Stimulated activated CD8-positive, alpha-beta memory T cell treated with anti-CD3 and anti-CD28 coated beads, Interleukin-15, amount 100 ng/mL, for 4 hours (primary cell): Measurements from ENCODE around the gene EEF1AKMT2.
A peak's percentile ranks its signal among the peaks of the same experiment; 100 is the strongest.

Experiments used
- DNase-seq, 2 donors: peaks; one replicate each; pipeline ENCODE4 v3.0.0-alpha.2; 2020; ENCODE audit warnings: low read depth in 2 of 2

EEF1AKMT2 gene

DNA sequence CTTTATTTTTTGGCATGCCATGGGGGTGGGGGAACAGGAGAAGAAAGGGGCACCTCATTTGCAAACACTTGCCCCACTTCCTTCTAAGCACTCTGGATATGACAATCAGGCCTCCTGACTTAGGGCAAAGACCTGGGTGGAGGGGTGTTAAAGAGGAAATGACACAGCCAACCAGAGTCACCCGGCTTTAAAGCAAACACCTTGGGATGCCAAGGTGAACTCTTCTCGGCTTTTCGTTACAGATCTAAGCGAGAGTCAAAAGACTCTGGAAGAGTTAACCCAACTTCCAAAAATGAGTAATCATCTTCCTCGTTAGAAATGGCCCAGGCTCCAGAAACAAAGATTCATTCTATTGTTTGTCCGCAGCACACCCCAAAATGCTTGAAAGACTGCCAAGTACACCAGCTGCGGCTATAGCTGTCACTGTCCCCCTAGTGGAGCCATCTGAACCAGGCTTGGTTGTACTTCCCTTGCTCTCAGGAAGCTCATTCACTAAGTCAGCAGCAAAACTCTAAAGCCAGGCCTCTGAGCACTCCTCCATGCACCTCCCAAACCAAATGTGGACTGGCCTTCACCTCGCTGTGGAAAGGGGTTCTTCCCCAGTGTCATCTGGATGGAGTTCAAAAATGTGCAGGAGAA lies 72.4 kb downstream of the EEF1AKMT2 start:
- DNase-seq: peak in 1 of 2 donors; percentile 53

GRCh38 chr10:124717911-124718741 lies 73.6 kb downstream of the EEF1AKMT2 start:
- peak; percentile 54 to 75 for DNase-seq

- DNase-seq: no peak
These were observed 74.5 kb downstream of the EEF1AKMT2 start for GRCh38 chr10:124717041-124717757.

GRCh38 chr10:124716369-124716768 lies 75.3 kb downstream of the EEF1AKMT2 start:
- DNase-seq: no peak

DNA sequence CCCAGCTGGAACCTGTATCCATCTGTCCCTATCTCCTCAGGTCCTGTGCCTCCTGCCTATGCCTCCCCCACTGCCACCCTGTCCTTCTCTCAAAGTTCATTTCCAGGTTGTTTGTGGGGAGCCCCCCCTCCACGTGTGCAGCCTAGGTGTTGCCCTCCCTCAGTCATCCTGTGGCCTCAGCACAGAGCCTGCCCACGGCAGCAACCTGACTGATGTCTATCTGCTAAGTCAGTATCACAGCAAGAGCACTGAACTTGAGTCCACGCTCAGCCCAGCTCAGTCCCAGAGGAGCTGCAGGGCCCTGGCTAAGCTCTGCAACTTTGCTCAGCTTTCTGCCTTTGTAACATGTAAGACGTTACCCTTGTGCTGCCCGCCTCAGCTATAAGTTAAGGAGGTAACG lies 76.2 kb downstream of the EEF1AKMT2 start:
- DNase-seq: no peak

- DNase-seq: no peak
These were observed 77.9 kb downstream of the EEF1AKMT2 start for GRCh38 chr10:124713679-124714255.

DNA sequence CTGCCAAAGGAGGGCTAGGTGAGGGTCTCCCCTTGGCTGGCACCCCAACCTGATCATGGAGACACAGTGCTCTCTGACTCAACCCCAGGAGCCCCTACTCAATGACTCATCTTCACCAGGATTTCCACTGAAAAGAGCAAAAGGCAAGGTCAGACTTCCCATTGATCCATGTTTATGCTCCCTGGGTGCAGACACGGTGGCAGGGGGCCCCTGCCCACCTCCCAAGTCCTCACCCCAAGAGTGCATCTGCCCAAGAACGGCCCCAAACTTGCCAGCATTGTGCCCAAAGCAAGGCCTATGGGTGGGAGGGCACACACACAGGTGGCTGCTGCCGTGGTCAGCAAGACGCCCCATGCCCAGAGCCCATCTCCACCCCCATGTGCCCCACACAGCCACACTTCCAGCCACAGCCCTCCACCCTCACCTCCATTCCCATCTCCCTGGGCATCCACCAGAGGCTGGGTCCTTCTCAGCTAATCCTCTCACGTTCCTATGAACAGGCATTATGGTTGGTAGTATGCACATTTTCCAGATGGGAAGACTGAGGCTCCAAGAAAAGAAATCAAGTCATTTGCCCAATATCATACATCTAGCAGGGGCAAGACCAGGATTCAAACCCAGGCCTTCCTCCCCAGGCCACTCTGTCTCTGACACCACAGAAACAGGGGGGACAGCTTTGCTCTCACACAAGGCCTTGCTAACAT lies 78.8 kb downstream of the EEF1AKMT2 start:
- no peak for DNase-seq

DNA sequence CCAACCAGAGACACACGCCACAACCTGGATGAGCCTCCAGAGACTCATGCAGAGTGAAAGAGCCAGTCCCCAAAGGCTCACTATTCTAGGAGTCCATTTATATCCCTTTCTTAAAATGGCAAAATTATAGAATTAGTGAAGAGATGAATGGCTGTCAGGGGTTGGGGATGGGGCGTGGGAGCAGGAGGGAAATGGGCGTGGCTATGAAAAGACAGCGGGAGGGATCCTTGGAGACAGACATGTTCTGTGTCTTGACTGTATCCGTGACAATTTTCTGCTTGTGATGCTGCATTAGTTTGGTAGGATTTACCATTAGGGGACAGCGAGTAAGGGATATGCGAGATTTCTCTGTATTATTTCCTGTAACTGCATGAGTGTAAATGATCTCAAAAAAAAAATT lies 80.5 kb downstream of the EEF1AKMT2 start:
- no peak for DNase-seq

DNA sequence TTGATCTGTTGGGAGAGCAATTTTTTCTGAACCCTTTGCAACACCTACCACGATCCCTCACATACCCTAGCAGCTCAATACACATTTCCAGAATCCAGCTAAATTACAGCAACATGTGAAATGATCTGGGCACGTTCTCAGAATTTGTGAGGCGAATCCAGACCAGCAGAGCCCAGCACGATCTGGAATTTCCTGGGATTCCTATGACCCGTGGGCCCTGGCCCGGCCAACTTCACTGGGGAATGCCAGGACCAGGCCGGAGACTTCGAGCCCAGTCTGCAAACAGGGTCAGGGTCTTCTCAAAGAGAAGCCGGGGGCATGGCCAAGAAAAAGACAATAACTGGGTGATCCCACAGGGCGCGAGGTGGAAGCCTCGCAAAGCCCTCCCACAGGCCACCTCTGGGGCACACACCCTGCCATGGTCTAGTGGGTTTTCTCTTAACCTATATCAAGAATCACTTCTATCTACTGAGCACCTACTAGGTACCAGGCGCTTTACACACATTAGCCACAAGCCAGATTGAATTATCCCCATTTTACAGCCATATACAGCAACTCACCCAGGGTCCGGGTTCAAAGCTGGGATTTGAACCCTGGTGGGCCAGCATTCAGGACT lies 81.3 kb downstream of the EEF1AKMT2 start:
- DNase-seq: no peak

- DNase-seq: no peak
These were observed 81.8 kb downstream of the EEF1AKMT2 start for GRCh38 chr10:124709861-124710260.

- DNase-seq: no peak
These were observed 82.7 kb downstream of the EEF1AKMT2 start for GRCh38 chr10:124708922-124709520.

DNA sequence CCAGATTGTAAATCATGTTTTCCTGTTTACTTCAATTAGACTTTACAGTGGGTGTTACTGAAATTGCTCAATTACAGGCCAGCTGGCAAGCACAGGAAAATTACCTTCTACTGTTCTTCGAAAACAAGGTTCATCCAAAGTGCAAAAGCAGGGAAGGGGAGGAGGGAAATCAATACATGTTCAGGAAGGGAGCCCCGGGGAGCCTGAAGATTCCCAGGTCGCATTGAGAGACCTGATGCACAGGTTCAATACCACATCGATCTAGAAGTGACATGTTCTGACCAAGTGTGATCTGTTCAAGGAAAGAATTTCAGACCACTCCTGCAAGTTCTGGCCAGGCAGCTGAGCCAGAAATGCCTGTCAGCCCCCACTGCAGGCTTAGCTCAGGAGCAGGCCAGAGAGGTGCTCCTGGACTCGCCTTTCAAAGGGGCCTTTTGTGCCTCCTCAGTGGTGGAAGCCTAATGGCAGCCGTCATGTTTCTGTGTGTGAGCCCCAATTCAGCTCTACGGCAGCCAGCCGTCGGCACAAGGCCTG lies 83.4 kb downstream of the EEF1AKMT2 start:
- DNase-seq: no peak
